Measurements from ENCODE around the gene HIP1.
"Not testable (repeated sequence)": the region's sequence is repeated elsewhere in the genome, so short reads cannot be mapped to it uniquely, and the experiment has no call there.

HIP1 gene

GRCh38 chr7:75518842-75519241 lies 219.9 kb downstream of the HIP1 start:
- DNase-seq (ENCODE audit: low spot score), result not testable (repeated sequence)

- not testable (repeated sequence) for DNase-seq (ENCODE audit: low spot score)
Measured at GRCh38 chr7:75509033-75509432, 229.7 kb downstream of the HIP1 start.

- not testable (repeated sequence) for DNase-seq (ENCODE audit: low spot score)
Measured at GRCh38 chr7:75492020-75492419, 246.7 kb downstream of the HIP1 start, which contains the start of gene SPDYE5. Gene SPDYE5, plus strand, starts transcription at chr7:75492320. Its CDS starts 1,728 bp downstream, at chr7:75494048.

GRCh38 chr7:75485979-75486643 lies 252.6 kb downstream of the HIP1 start, which contains the start of gene POM121C:
Gene POM121C, minus strand, starts transcription at chr7:75486299. Its CDS starts 44,803 bp downstream, at chr7:75441496.
- DNase-seq (ENCODE audit: low spot score), result peak; percentile 93

- DNase-seq (ENCODE audit: low spot score), result not testable (repeated sequence)
Measured at GRCh38 chr7:75485355-75485978, 253.3 kb downstream of the HIP1 start.
